OCI-LY3 (cell line): ENCODE data around the gene ATP1A4.

Experiments used
- H2AFZ ChIP-seq: fragments of 200-600, 300-600 bp; shearing (Covaris generic); 2 replicates; pipeline ENCODE4 v1.6.0; 2014; ENCODE audit warnings: antibody characterized with exemption, low read depth, low read length
- H3K27ac ChIP-seq: fragments of 200-600, 300-600 bp; sonication (generic); 2 replicates; pipeline ENCODE4 v1.5.1; 2014; ENCODE audit warnings: mild to moderate bottlenecking, low read length, moderate library complexity, mixed read lengths
- H3K27me3 ChIP-seq: fragments of 200-600, 300-600 bp; sonication (generic); 2 replicates; pipeline ENCODE4 v1.6.1; 2014; ENCODE audit warnings: low read depth, low read length, mixed read lengths
- H3K36me3 ChIP-seq: fragments of 200-600, 300-600 bp; sonication (generic); replicated peaks from 2 replicates; pipeline ENCODE3; 2014; ENCODE audit warnings: low read depth, low read length, mixed read lengths
- H3K4me1 ChIP-seq: fragments of 300-600, 200-600 bp; sonication (generic); 2 replicates; pipeline ENCODE4 v1.6.1; 2014; ENCODE audit warnings: low read length, mixed read lengths
- H3K4me2 ChIP-seq: fragments of 200-600, 300-600 bp; sonication (generic); 2 replicates; pipeline ENCODE4 v1.6.1; 2014; ENCODE audit warnings: low read length, mixed read lengths
- H3K4me3 ChIP-seq: fragments of 300-600, 200-600 bp; sonication (generic); 2 replicates; pipeline ENCODE4 v1.5.1; 2014; ENCODE audit warnings: antibody characterized with exemption, mild to moderate bottlenecking, low read length, moderate library complexity
- H3K79me2 ChIP-seq: fragments of 300-600, 200-600 bp; shearing (Covaris generic); 2 replicates; pipeline ENCODE4 v1.6.1; 2014; ENCODE audit warnings: mild to moderate bottlenecking, low read length, mixed read lengths
- H3K9ac ChIP-seq: fragments of 300-600, 200-600 bp; shearing (Covaris generic); 2 replicates; pipeline ENCODE4 v1.6.0; 2014; ENCODE audit warnings: mild to moderate bottlenecking, low read length, moderate library complexity
- H3K9me3 ChIP-seq: fragments of 200-600, 300-600 bp; shearing (Covaris generic); 2 replicates; pipeline ENCODE4 v1.6.1; 2014; ENCODE audit warnings: low read length, mixed read lengths; ENCODE audit not compliant: insufficient read depth
- H4K20me1 ChIP-seq: fragments of 200-600, 300-600 bp; sonication (generic); 2 replicates; pipeline ENCODE4 v1.6.1; 2016; ENCODE audit warnings: low read length, mixed read lengths; ENCODE audit not compliant: insufficient read depth
- CTCF ChIP-seq: fragments of 200-600, 300-600 bp; sonication (generic); IDR thresholded peaks from 2 replicates; pipeline ENCODE4 v1.5.1; 2014; ENCODE audit warnings: antibody characterized with exemption, low read length, low read depth
- EZH2phosphoT487 ChIP-seq: fragments of 200-600 bp; shearing (Covaris generic); IDR thresholded peaks from 2 replicates; pipeline ENCODE4 v1.6.1; 2018; ENCODE audit warnings: antibody characterized with exemption, mixed run types, low read depth

ATP1A4 gene

GRCh38 chr1:160156361-160156760 lies 5.0 kb downstream of the ATP1A4 start:
- H3K9me3 ChIP-seq: no peaks in the 10 kb centered on the region
- H3K79me2 ChIP-seq: no peaks in the 10 kb centered on the region
- no peak overlapping the region for H3K4me3 ChIP-seq
- peaks cover 2% of the 10 kb centered on the region; the same call in 1 of the 2 replicates for H3K27me3 ChIP-seq
- H3K27ac ChIP-seq: no peak overlapping the region
- no peak overlapping the region for H3K9ac ChIP-seq
- no peak overlapping the region for H3K4me2 ChIP-seq
- no peaks in the 10 kb centered on the region for H4K20me1 ChIP-seq
- TF ChIP-seq EZH2phosphoT487: no peak
- TF ChIP-seq CTCF: no peak
- H2AFZ ChIP-seq: no peak overlapping the region
- no peaks in the 10 kb centered on the region for H3K36me3 ChIP-seq
- peaks cover 9% of the 10 kb centered on the region for H3K4me1 ChIP-seq

GRCh38 chr1:160157174-160157573 lies 5.8 kb downstream of the ATP1A4 start:
- H3K79me2 ChIP-seq: no peaks in the 10 kb centered on the region
- H3K4me2 ChIP-seq: no peak overlapping the region
- TF ChIP-seq CTCF (no peak), EZH2phosphoT487 (no peak)
- H3K36me3 ChIP-seq: no peaks in the 10 kb centered on the region
- no peak overlapping the region for H2AFZ ChIP-seq
- no peak overlapping the region for H3K27ac ChIP-seq
- H3K9me3 ChIP-seq: no peaks in the 10 kb centered on the region
- H3K4me3 ChIP-seq: no peak overlapping the region
- peaks cover 12% of the 10 kb centered on the region for H3K4me1 ChIP-seq
- H3K9ac ChIP-seq: no peak overlapping the region
- peaks cover 2% of the 10 kb centered on the region; the same call in 1 of the 2 replicates for H3K27me3 ChIP-seq
- H4K20me1 ChIP-seq: no peaks in the 10 kb centered on the region

- H4K20me1 ChIP-seq: no peaks in the 10 kb centered on the region
- no peaks in the 10 kb centered on the region for H3K79me2 ChIP-seq
- H3K27ac ChIP-seq: no peak overlapping the region
- H3K27me3 ChIP-seq: peaks cover 2% of the 10 kb centered on the region; the same call in 1 of the 2 replicates
- no peak overlapping the region for H2AFZ ChIP-seq
- H3K4me2 ChIP-seq: no peak overlapping the region
- H3K4me3 ChIP-seq: no peak overlapping the region
- no peaks in the 10 kb centered on the region for H3K36me3 ChIP-seq
- H3K9me3 ChIP-seq: no peaks in the 10 kb centered on the region
- no peak overlapping the region for H3K9ac ChIP-seq
- H3K4me1 ChIP-seq: peaks cover 17% of the 10 kb centered on the region
- TF ChIP-seq EZH2phosphoT487 (no peak), CTCF (no peak)
These were observed 6.6 kb downstream of the ATP1A4 start for GRCh38 chr1:160158031-160158430.

- Histone ChIP-seq H3K4me2 (no peak overlapping the region), H3K27me3 (peaks cover 2% of the 10 kb centered on the region; the same call in 1 of the 2 replicates), H3K9ac (no peak overlapping the region), H3K9me3 (no peaks in the 10 kb centered on the region), H3K27ac (no peak overlapping the region), H3K36me3 (no peaks in the 10 kb centered on the region), H4K20me1 (no peaks in the 10 kb centered on the region), H3K79me2 (no peaks in the 10 kb centered on the region), H2AFZ (no peak overlapping the region), H3K4me3 (no peak overlapping the region), H3K4me1 (peaks cover 17% of the 10 kb centered on the region)
- TF ChIP-seq EZH2phosphoT487 (no peak), CTCF (no peak)
These were observed 7.1 kb downstream of the ATP1A4 start for GRCh38 chr1:160158534-160158933.
